Measurements from ENCODE around the gene RRP12. TPM values are rescaled to one million over a fixed set of nuclear protein-coding genes. Genes with fewer than 3 reads are reported as not detected.
A peak's percentile ranks its signal among the peaks of the same experiment; 100 is the strongest.

The RRP12 gene
- polyA plus RNA-seq, 4 donors = 20.0 to 24.5 (median 21.4) TPM

- DNase-seq (ENCODE audit: low read depth in 4 of 4, low spot score in 3 of 4) = no peak
Observed at GRCh38 chr10:97319671-97320479, 81.3 kb downstream of the RRP12 start.

- peak; percentile 76 to 84 (median 81) for DNase-seq (ENCODE audit: low read depth in 4 of 4, low spot score in 3 of 4)
Observed at GRCh38 chr10:97318772-97319651, 82.1 kb downstream of the RRP12 start, which contains the start of gene FRAT1. Gene FRAT1 (plus strand): TSS chr10:97319271. CDS start chr10:97319454, 183 bp downstream.

- DNase-seq (ENCODE audit: low read depth in 4 of 4, low spot score in 3 of 4) = no peak
Observed at GRCh38 chr10:97314671-97315070, 86.5 kb downstream of the RRP12 start.

GRCh38 chr10:97312897-97313296 lies 88.2 kb downstream of the RRP12 start:
- no peak for DNase-seq (ENCODE audit: low read depth in 4 of 4, low spot score in 3 of 4)

GRCh38 chr10:97311111-97311626 lies 90.0 kb downstream of the RRP12 start:
- no peak for DNase-seq (ENCODE audit: low read depth in 4 of 4, low spot score in 3 of 4)

GRCh38 chr10:97307866-97308780 lies 93.0 kb downstream of the RRP12 start:
- DNase-seq (ENCODE audit: low read depth in 4 of 4, low spot score in 3 of 4) = no peak

GRCh38 chr10:97307441-97307840 lies 93.7 kb downstream of the RRP12 start:
- DNase-seq (ENCODE audit: low read depth in 4 of 4, low spot score in 3 of 4) = no peak

Other genes starting within 250 kb of the RRP12 start
- gene SLIT1, start 215.4 kb downstream of the RRP12 start, polyA plus RNA-seq (ENCODE audit: insufficient read length in 4 of 4) = 1 to 10 TPM; 5.4 to 7.7 (median 6.9) TPM
- gene ARHGAP19, start 108.7 kb downstream of the RRP12 start, polyA plus RNA-seq (ENCODE audit: insufficient read length in 4 of 4) = 10 to 100 TPM; 29.9 to 38.4 (median 30.9) TPM
- gene FRAT1, start 82.1 kb downstream of the RRP12 start, polyA plus RNA-seq (ENCODE audit: insufficient read length in 4 of 4) = 1 to 10 TPM; 3.5 to 4.0 (median 3.7) TPM
- gene FRAT2, start 66.6 kb downstream of the RRP12 start, polyA plus RNA-seq (ENCODE audit: insufficient read length in 4 of 4) = 10 to 100 TPM; 12.4 to 14.0 (median 13.4) TPM
- 100 to 1,000 TPM; 176 to 209 (median 186) TPM for gene PGAM1, start 24.9 kb upstream of the RRP12 start, polyA plus RNA-seq (ENCODE audit: insufficient read length in 4 of 4)
- gene EXOSC1, start 44.7 kb upstream of the RRP12 start, polyA plus RNA-seq (ENCODE audit: insufficient read length in 4 of 4) = 10 to 100 TPM; 31.4 to 38.7 (median 35.9) TPM
- gene ZDHHC16, start 44.8 kb upstream of the RRP12 start, polyA plus RNA-seq (ENCODE audit: insufficient read length in 4 of 4) = 10 to 100 TPM; 35.9 to 40.2 (median 37.7) TPM
- gene MMS19, start 97.1 kb upstream of the RRP12 start, polyA plus RNA-seq (ENCODE audit: insufficient read length in 4 of 4) = 10 to 100 TPM; 80.3 to 88.4 (median 82.9) TPM
- gene UBTD1, start 97.6 kb upstream of the RRP12 start, polyA plus RNA-seq (ENCODE audit: insufficient read length in 4 of 4) = 10 to 100 TPM in 1 of 4 donors, 1 to 10 TPM in 3; 9.2 to 12.6 (median 9.3) TPM
- gene ANKRD2, start 171.4 kb upstream of the RRP12 start, polyA plus RNA-seq (ENCODE audit: insufficient read length in 4 of 4) = under 1 TPM; 0.37 to 0.93 (median 0.38) TPM
- 10 to 100 TPM; 37.5 to 55.6 (median 47.2) TPM for gene HOGA1, start 183.0 kb upstream of the RRP12 start, polyA plus RNA-seq (ENCODE audit: insufficient read length in 4 of 4)
- gene C10orf62, start 188.4 kb upstream of the RRP12 start, polyA plus RNA-seq (ENCODE audit: insufficient read length in 4 of 4) = under 1 TPM; 0.27 to 0.90 (median 0.46) TPM
- 10 to 100 TPM; 18.7 to 25.0 (median 23.1) TPM for gene MORN4, start 232.2 kb upstream of the RRP12 start, polyA plus RNA-seq (ENCODE audit: insufficient read length in 4 of 4)
- gene PI4K2A, start 239.3 kb upstream of the RRP12 start, polyA plus RNA-seq (ENCODE audit: insufficient read length in 4 of 4) = 10 to 100 TPM; 19.8 to 22.1 (median 21.2) TPM